ENCODE results near the gene P2RY14. TPM values are rescaled to one million over a fixed set of nuclear protein-coding genes. Genes with fewer than 3 reads are reported as not detected.

The P2RY14 gene
- polyA plus RNA-seq, 2 donors, result 2.1 to 9.2 TPM

- no peaks in the 10 kb centered on the region for H3K4me1 ChIP-seq (ENCODE audit: control insufficient read depth in 2 of 2, insufficient read depth in 2 of 2, low read length in 1 of 2)
- H3K27me3 ChIP-seq (ENCODE audit: control insufficient read depth in 1 of 2, insufficient read depth in 2 of 2, low read length in 2 of 2), result no peaks in the 10 kb centered on the region
- H3K36me3 ChIP-seq (ENCODE audit: control insufficient read depth in 2 of 2, insufficient read depth in 2 of 2, low read length in 1 of 2), result peaks cover 0 to 2% of the 10 kb centered on the region in 2 donors
- no peaks in the 10 kb centered on the region for H3K9me3 ChIP-seq (ENCODE audit: control insufficient read depth in 2 of 2, insufficient read depth in 1 of 2, low read depth in 1 of 2, low read length in 1 of 2)
- 24 to 48% methylated on average over 3 of the region's 3 CpGs for WGBS, 2 donors
- no peak overlapping the region for H3K27ac ChIP-seq (ENCODE audit: low read depth in 2 of 2, low read length in 1 of 2)
- no peak overlapping the region for H3K4me3 ChIP-seq (ENCODE audit: low read depth in 1 of 2, low read length in 2 of 2)
Measured at GRCh38 chr3:151289445-151289844, 11.1 kb upstream of the P2RY14 start.

- no peak overlapping the region for H3K27ac ChIP-seq (ENCODE audit: low read depth in 2 of 2, low read length in 1 of 2)
- WGBS, 2 donors, result 78 to 93% methylated on average over 1 of the region's 1 CpG
Measured at GRCh38 chr3:151285940-151286339, 7.6 kb upstream of the P2RY14 start.

GRCh38 chr3:151283907-151284461, 5.6 kb upstream of the P2RY14 start:
- Histone ChIP-seq H3K4me3 (ENCODE audit: low read depth in 1 of 2, low read length in 2 of 2) (no peak overlapping the region), H3K27ac (ENCODE audit: low read depth in 2 of 2, low read length in 1 of 2) (peak overlapping the region in 1 of 2 donors; percentile 17), H3K9me3 (ENCODE audit: control insufficient read depth in 2 of 2, insufficient read depth in 1 of 2, low read depth in 1 of 2, low read length in 1 of 2) (no peaks in the 10 kb centered on the region), H3K36me3 (ENCODE audit: control insufficient read depth in 2 of 2, insufficient read depth in 2 of 2, low read length in 1 of 2) (no peaks in the 10 kb centered on the region), H3K4me1 (ENCODE audit: control insufficient read depth in 2 of 2, insufficient read depth in 2 of 2, low read length in 1 of 2) (peaks cover 0 to 2% of the 10 kb centered on the region in 2 donors), H3K27me3 (ENCODE audit: control insufficient read depth in 1 of 2, insufficient read depth in 2 of 2, low read length in 2 of 2) (no peaks in the 10 kb centered on the region)
- 22 to 24% methylated on average over 5 of the region's 5 CpGs for WGBS, 2 donors

More at GRCh38 chr3:151285940-151286339, 7.6 kb upstream of the P2RY14 start:
- Histone ChIP-seq H3K27me3 (ENCODE audit: control insufficient read depth in 1 of 2, insufficient read depth in 2 of 2, low read length in 2 of 2) (no peaks in the 10 kb centered on the region), H3K4me1 (ENCODE audit: control insufficient read depth in 2 of 2, insufficient read depth in 2 of 2, low read length in 1 of 2) (peaks cover 0 to 2% of the 10 kb centered on the region in 2 donors), H3K9me3 (ENCODE audit: control insufficient read depth in 2 of 2, insufficient read depth in 1 of 2, low read depth in 1 of 2, low read length in 1 of 2) (no peaks in the 10 kb centered on the region), H3K4me3 (ENCODE audit: low read depth in 1 of 2, low read length in 2 of 2) (no peak overlapping the region), H3K36me3 (ENCODE audit: control insufficient read depth in 2 of 2, insufficient read depth in 2 of 2, low read length in 1 of 2) (no peaks in the 10 kb centered on the region)

- 49 to 62% methylated on average over 4 of the region's 4 CpGs for WGBS, 2 donors
- H3K4me3 ChIP-seq (ENCODE audit: low read depth in 1 of 2, low read length in 2 of 2), result no peak overlapping the region
- no peaks in the 10 kb centered on the region for H3K9me3 ChIP-seq (ENCODE audit: control insufficient read depth in 2 of 2, insufficient read depth in 1 of 2, low read depth in 1 of 2, low read length in 1 of 2)
- H3K36me3 ChIP-seq (ENCODE audit: control insufficient read depth in 2 of 2, insufficient read depth in 2 of 2, low read length in 1 of 2), result no peaks in the 10 kb centered on the region
- H3K27ac ChIP-seq (ENCODE audit: low read depth in 2 of 2, low read length in 1 of 2), result no peak overlapping the region
- H3K4me1 ChIP-seq (ENCODE audit: control insufficient read depth in 2 of 2, insufficient read depth in 2 of 2, low read length in 1 of 2), result peaks cover 0 to 2% of the 10 kb centered on the region in 2 donors
- no peaks in the 10 kb centered on the region for H3K27me3 ChIP-seq (ENCODE audit: control insufficient read depth in 1 of 2, insufficient read depth in 2 of 2, low read length in 2 of 2)
Measured at GRCh38 chr3:151283387-151283786, 5.0 kb upstream of the P2RY14 start.

GRCh38 chr3:151282921-151283320, 4.6 kb upstream of the P2RY14 start:
- H3K27ac ChIP-seq (ENCODE audit: low read depth in 2 of 2, low read length in 1 of 2), result no peak overlapping the region
- H3K4me1 ChIP-seq (ENCODE audit: control insufficient read depth in 2 of 2, insufficient read depth in 2 of 2, low read length in 1 of 2), result peaks cover 0 to 2% of the 10 kb centered on the region in 2 donors
- H3K27me3 ChIP-seq (ENCODE audit: control insufficient read depth in 1 of 2, insufficient read depth in 2 of 2, low read length in 2 of 2), result no peaks in the 10 kb centered on the region
- H3K36me3 ChIP-seq (ENCODE audit: control insufficient read depth in 2 of 2, insufficient read depth in 2 of 2, low read length in 1 of 2), result no peaks in the 10 kb centered on the region
- no peak overlapping the region for H3K4me3 ChIP-seq (ENCODE audit: low read depth in 1 of 2, low read length in 2 of 2)
- WGBS, 2 donors, result 2 to 7% methylated on average over 1 of the region's 1 CpG
- no peaks in the 10 kb centered on the region for H3K9me3 ChIP-seq (ENCODE audit: control insufficient read depth in 2 of 2, insufficient read depth in 1 of 2, low read depth in 1 of 2, low read length in 1 of 2)

GRCh38 chr3:151281671-151282324, 3.5 kb upstream of the P2RY14 start:
- Histone ChIP-seq H3K27ac (ENCODE audit: low read depth in 2 of 2, low read length in 1 of 2) (no peak overlapping the region), H3K36me3 (ENCODE audit: control insufficient read depth in 2 of 2, insufficient read depth in 2 of 2, low read length in 1 of 2) (no peaks in the 10 kb centered on the region), H3K4me1 (ENCODE audit: control insufficient read depth in 2 of 2, insufficient read depth in 2 of 2, low read length in 1 of 2) (peaks cover 0 to 2% of the 10 kb centered on the region in 2 donors), H3K27me3 (ENCODE audit: control insufficient read depth in 1 of 2, insufficient read depth in 2 of 2, low read length in 2 of 2) (no peaks in the 10 kb centered on the region), H3K9me3 (ENCODE audit: control insufficient read depth in 2 of 2, insufficient read depth in 1 of 2, low read depth in 1 of 2, low read length in 1 of 2) (no peaks in the 10 kb centered on the region), H3K4me3 (ENCODE audit: low read depth in 1 of 2, low read length in 2 of 2) (no peak overlapping the region)
- WGBS, 2 donors, result 75 to 82% methylated on average over 9 of the region's 9 CpGs

GRCh38 chr3:151276687-151277042, 1.7 kb downstream of the P2RY14 start:
- H3K36me3 ChIP-seq (ENCODE audit: control insufficient read depth in 2 of 2, insufficient read depth in 2 of 2, low read length in 1 of 2), result no peaks in the 10 kb centered on the region
- 74 to 78% methylated on average over 6 of the region's 6 CpGs for WGBS, 2 donors
- H3K4me3 ChIP-seq (ENCODE audit: low read depth in 1 of 2, low read length in 2 of 2), result no peak overlapping the region
- no peaks in the 10 kb centered on the region for H3K9me3 ChIP-seq (ENCODE audit: control insufficient read depth in 2 of 2, insufficient read depth in 1 of 2, low read depth in 1 of 2, low read length in 1 of 2)
- no peaks in the 10 kb centered on the region for H3K27me3 ChIP-seq (ENCODE audit: control insufficient read depth in 1 of 2, insufficient read depth in 2 of 2, low read length in 2 of 2)
- no peaks in the 10 kb centered on the region for H3K4me1 ChIP-seq (ENCODE audit: control insufficient read depth in 2 of 2, insufficient read depth in 2 of 2, low read length in 1 of 2)
- peak overlapping the region in 1 of 2 donors; percentile 4 for H3K27ac ChIP-seq (ENCODE audit: low read depth in 2 of 2, low read length in 1 of 2)

- Histone ChIP-seq H3K27me3 (ENCODE audit: control insufficient read depth in 1 of 2, insufficient read depth in 2 of 2, low read length in 2 of 2) (no peaks in the 10 kb centered on the region), H3K36me3 (ENCODE audit: control insufficient read depth in 2 of 2, insufficient read depth in 2 of 2, low read length in 1 of 2) (no peaks in the 10 kb centered on the region), H3K4me3 (ENCODE audit: low read depth in 1 of 2, low read length in 2 of 2) (no peak overlapping the region), H3K27ac (ENCODE audit: low read depth in 2 of 2, low read length in 1 of 2) (peak overlapping the region in 1 of 2 donors; percentile 4), H3K9me3 (ENCODE audit: control insufficient read depth in 2 of 2, insufficient read depth in 1 of 2, low read depth in 1 of 2, low read length in 1 of 2) (no peaks in the 10 kb centered on the region), H3K4me1 (ENCODE audit: control insufficient read depth in 2 of 2, insufficient read depth in 2 of 2, low read length in 1 of 2) (no peaks in the 10 kb centered on the region)
- WGBS, 2 donors, result 70 to 73% methylated on average over 2 of the region's 2 CpGs
Measured at GRCh38 chr3:151276038-151276686, 2.2 kb downstream of the P2RY14 start.

GRCh38 chr3:151275091-151275490, 3.3 kb downstream of the P2RY14 start:
- no peak overlapping the region for H3K27ac ChIP-seq (ENCODE audit: low read depth in 2 of 2, low read length in 1 of 2)
- WGBS, 2 donors, result 74 to 75% methylated on average over 5 of the region's 5 CpGs
- H3K36me3 ChIP-seq (ENCODE audit: control insufficient read depth in 2 of 2, insufficient read depth in 2 of 2, low read length in 1 of 2), result no peaks in the 10 kb centered on the region
- H3K9me3 ChIP-seq (ENCODE audit: control insufficient read depth in 2 of 2, insufficient read depth in 1 of 2, low read depth in 1 of 2, low read length in 1 of 2), result no peaks in the 10 kb centered on the region
- no peaks in the 10 kb centered on the region for H3K27me3 ChIP-seq (ENCODE audit: control insufficient read depth in 1 of 2, insufficient read depth in 2 of 2, low read length in 2 of 2)
- no peaks in the 10 kb centered on the region for H3K4me1 ChIP-seq (ENCODE audit: control insufficient read depth in 2 of 2, insufficient read depth in 2 of 2, low read length in 1 of 2)
- no peak overlapping the region for H3K4me3 ChIP-seq (ENCODE audit: low read depth in 1 of 2, low read length in 2 of 2)

All from esophagus (tissue), 2 donors.